GM12872 (cell line): Measurements from ENCODE around the gene NRF1.

ENCODE experiments used
- TF ChIP-seq, protein P1 (sequence below): IDR thresholded peaks from 3 replicates; pipeline ENCODE4 v1.5.1; 2011; ENCODE audit warnings: low read depth, mild to moderate bottlenecking, low read length, moderate library complexity; ENCODE audit not compliant: insufficient read depth

The NRF1 gene

DNA sequence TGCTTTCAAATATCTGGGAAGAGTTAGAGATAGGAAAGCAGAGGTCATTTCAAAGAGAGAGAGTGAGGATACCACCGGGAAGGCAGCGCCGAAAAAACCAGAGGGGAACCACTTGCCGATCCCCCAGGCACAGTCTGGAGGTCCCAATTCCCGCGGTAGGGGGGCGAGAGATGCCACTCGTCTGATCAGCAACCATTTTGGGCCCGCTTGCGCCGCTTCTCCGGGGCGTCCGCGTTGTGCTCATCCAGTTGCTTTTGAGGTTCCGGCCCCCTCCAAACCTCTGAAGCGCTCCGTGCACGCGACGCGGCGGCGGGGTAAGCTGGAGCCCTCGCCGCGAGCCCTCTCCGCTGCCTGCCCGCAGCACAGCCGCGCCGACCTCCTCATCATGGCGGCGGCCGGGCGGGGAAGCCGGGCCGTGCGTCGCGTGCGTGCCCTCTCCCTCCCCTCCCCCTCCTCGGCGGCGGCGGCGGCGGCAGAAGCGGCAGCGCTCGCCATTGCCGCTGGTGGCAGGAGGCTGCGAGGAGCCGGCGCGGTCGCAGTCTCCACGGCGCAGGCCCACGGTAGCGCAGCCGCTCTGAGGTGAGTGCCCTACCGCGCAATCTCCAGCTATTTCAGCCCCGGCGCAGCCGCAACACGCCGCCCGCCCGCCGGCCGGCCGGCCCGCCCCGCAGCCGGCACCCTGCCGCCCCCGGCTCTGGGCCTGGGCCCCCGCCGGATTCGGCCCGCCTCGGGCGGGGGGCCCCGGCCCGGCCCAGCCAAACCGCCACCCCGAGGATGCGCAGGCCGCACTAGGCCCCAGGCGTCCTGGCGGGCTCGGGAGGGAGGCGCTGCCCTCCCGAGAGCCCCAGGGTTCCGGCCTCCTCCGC is at the start of gene NRF1:
NRF1 (plus strand) TSS at position 475 of the 866 bp plus-strand sequence. CDS start 45,632 bp downstream, outside the sequence.
- TF ChIP-seq, protein P1, sequence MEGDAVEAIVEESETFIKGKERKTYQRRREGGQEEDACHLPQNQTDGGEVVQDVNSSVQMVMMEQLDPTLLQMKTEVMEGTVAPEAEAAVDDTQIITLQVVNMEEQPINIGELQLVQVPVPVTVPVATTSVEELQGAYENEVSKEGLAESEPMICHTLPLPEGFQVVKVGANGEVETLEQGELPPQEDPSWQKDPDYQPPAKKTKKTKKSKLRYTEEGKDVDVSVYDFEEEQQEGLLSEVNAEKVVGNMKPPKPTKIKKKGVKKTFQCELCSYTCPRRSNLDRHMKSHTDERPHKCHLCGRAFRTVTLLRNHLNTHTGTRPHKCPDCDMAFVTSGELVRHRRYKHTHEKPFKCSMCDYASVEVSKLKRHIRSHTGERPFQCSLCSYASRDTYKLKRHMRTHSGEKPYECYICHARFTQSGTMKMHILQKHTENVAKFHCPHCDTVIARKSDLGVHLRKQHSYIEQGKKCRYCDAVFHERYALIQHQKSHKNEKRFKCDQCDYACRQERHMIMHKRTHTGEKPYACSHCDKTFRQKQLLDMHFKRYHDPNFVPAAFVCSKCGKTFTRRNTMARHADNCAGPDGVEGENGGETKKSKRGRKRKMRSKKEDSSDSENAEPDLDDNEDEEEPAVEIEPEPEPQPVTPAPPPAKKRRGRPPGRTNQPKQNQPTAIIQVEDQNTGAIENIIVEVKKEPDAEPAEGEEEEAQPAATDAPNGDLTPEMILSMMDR = no peak

DNA sequence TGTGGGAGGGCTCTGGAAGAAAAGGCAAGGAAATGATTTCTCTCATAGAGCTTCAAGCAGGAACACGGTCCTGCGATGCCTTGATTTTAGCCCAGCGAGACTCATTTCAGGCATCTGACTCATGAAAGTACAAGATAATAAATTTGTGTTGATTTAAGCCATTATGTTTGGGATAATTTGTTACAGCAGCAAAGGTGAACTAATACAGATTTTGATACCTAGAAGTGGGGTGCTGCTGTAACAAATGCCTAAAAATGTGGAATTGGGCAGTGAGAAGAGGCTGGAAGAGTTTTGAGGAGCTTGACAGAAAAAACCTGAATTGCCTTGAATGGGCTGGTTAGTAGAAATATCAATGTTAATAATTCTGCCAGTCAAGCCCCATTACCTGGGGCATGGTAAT is 44.1 kb upstream of the NRF1 start:
- TF ChIP-seq, protein P1 = no peak

DNA sequence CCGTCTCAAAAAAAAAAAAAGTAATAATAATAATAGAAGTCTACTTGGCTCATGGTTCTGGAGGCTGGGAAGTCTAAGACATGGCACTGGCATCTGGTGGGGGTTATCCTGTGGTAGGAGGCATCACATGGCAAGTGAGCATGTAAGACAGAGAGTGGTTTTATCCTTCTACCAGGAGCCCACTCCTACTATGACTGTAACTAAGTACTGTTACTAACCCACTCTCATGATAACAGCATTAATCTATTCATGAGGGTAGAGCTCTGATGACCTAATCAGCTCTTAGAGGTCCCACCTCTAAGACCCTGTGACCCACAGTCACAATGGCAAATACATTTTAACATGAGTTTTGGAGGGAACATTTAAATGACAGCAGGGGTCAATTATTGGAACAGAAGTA is 43.3 kb upstream of the NRF1 start:
- TF ChIP-seq, protein P1 = no peak

DNA sequence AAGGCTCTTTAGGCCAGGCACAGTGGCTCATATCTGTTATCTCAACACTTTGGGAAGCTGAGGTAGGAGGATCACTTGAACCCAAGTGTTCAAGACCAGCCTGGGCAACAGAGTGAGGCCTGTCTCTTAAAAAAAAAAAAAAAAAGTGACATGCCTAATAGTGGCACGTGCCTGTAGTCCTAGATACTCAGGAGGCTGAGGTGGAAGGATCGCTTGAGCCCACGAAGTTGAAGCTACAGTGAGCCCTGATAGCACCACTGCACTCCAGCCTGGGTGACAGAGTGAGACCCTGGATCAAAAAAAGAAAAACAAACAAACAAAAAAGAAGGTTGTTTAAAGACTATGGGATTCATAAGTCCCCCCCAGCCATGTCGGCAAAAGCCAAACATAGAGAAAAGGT is 42.2 kb upstream of the NRF1 start:
- TF ChIP-seq, protein P1 = no peak

DNA sequence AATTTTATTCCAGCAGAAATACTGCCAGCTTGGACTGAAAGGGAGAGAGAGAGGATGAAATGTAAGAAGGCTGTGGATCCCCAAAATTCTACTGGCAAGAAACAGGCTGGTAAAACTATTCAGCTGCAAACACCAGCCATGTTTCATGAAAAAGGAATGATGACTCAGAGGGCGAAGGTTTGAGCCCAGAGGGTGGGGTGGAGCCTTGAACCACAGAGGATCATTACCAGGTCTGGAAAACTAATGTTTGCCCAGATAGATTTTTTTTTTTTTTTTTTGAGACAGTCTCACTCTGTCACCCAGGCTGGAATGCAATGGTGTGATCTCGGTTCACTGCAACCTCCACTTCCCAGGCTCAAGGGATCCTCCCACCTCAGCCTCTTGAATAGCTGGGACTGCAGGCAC is 41.7 kb upstream of the NRF1 start:
- TF ChIP-seq, protein P1 = no peak

DNA sequence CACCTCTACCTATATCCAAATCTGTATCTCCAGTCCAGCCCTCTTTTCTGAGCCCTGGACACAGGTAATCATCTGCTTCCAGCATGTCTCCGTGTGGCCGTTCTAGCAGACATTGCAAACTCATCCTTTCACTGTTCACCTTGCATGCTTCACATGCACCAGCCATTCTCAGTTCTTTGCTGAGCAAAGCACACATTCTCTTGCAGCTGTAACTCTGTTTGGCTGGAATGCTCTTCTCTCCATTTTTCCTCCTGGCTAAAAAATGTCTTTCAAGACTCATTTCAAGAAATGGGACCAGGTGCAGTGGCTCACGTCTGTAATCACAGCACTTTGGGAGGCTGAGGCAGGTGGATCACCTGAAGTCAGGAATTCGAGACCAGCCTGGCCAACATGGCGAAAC is 40.3 kb upstream of the NRF1 start:
- TF ChIP-seq, protein P1 = no peak

DNA sequence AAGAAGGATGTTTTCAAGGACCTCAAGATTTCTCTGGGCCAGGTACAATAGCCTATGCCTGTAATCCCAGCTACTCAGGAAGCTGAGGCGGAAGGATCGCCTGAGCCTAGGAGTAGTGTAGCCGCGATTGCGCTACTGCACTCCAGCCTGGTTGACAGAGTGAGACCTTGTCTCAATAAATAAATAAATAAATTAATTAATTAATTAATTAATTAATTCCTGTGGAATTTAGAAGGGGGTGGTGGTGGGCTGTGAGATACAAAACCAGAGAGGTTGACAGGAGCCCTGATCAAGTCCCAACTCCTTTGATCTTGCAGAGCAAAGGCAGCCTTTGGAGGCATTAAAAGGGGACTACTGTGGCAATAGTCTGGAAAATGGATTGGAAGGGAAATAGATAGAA is 39.3 kb upstream of the NRF1 start:
- TF ChIP-seq, protein P1 = no peak
